Activated T-cell treated with anti-CD3 and anti-CD28 coated beads for 24 hours (primary cell): Measurements from ENCODE around the gene ALDH1A1.

Experiments used
- DNase-seq: peaks from one replicate; pipeline ENCODE4 v3.0.0-alpha.2; 2020; ENCODE audit warnings: low read depth

ALDH1A1 gene

GRCh38 chr9:72979405-72980100, 26.7 kb upstream of the ALDH1A1 start:
- no peak for DNase-seq

GRCh38 chr9:72978744-72979143, 25.9 kb upstream of the ALDH1A1 start:
- no peak for DNase-seq

- DNase-seq: no peak
Observed at GRCh38 chr9:72977670-72978069, 24.8 kb upstream of the ALDH1A1 start.

- DNase-seq: no peak
Observed at GRCh38 chr9:72974501-72974900, 21.6 kb upstream of the ALDH1A1 start.

- no peak for DNase-seq
Observed at GRCh38 chr9:72972636-72973035, 19.8 kb upstream of the ALDH1A1 start.

- DNase-seq: no peak
Observed at GRCh38 chr9:72971411-72971810, 18.6 kb upstream of the ALDH1A1 start.

GRCh38 chr9:72960446-72960845, 7.6 kb upstream of the ALDH1A1 start:
- DNase-seq: no peak

- no peak for DNase-seq
Observed at GRCh38 chr9:72958485-72959281, 5.8 kb upstream of the ALDH1A1 start.

- no peak for DNase-seq
Observed at GRCh38 chr9:72955571-72955970, 2.7 kb upstream of the ALDH1A1 start.

GRCh38 chr9:72955126-72955455, 2.2 kb upstream of the ALDH1A1 start:
- DNase-seq: no peak

GRCh38 chr9:72954431-72955125, 1.7 kb upstream of the ALDH1A1 start:
- no peak for DNase-seq

- no peak for DNase-seq
Observed at GRCh38 chr9:72952381-72952690, 517 bp downstream of the ALDH1A1 start.

GRCh38 chr9:72951520-72952380, 1.1 kb downstream of the ALDH1A1 start:
- DNase-seq: no peak

- no peak for DNase-seq
Observed at GRCh38 chr9:72950875-72951442, 1.9 kb downstream of the ALDH1A1 start.

- DNase-seq: no peak
Observed at GRCh38 chr9:72949918-72950325, 2.9 kb downstream of the ALDH1A1 start.

GRCh38 chr9:72949244-72949582, 3.6 kb downstream of the ALDH1A1 start:
- no peak for DNase-seq

GRCh38 chr9:72948575-72949243, 4.1 kb downstream of the ALDH1A1 start:
- DNase-seq: no peak

- no peak for DNase-seq
Observed at GRCh38 chr9:72947984-72948465, 4.8 kb downstream of the ALDH1A1 start.

GRCh38 chr9:72946821-72947220, 6.0 kb downstream of the ALDH1A1 start:
- no peak for DNase-seq

GRCh38 chr9:72946318-72946717, 6.5 kb downstream of the ALDH1A1 start:
- no peak for DNase-seq

GRCh38 chr9:72945391-72945790, 7.5 kb downstream of the ALDH1A1 start:
- DNase-seq: no peak
